ENCODE data around the gene FAM72B.
"Not testable (repeated sequence)": the region's sequence is repeated elsewhere in the genome, so short reads cannot be mapped to it uniquely, and the experiment has no call there.

The FAM72B gene

DNA sequence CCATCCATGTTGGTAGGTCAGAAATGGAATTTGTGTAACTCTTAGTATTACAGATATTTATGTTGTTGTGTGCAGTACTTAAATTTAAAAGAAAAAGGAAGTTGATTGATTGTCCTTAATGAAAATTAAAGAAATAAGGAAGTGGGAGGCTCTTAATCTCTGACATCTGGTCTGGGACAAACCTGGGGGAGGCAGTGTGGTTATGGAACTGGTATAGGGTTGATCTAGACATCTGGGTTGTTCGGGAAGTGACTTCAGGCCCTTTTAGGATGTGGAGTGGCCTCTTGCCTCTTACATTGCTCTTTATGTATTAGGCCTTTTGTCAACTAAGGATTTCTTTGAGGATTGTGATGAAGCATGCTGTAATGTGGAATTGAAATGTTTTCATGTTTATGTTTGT, 16.1 kb upstream of the FAM72B start:
- DNase-seq (ENCODE audit: low read depth, low spot score): not testable (repeated sequence)

DNA sequence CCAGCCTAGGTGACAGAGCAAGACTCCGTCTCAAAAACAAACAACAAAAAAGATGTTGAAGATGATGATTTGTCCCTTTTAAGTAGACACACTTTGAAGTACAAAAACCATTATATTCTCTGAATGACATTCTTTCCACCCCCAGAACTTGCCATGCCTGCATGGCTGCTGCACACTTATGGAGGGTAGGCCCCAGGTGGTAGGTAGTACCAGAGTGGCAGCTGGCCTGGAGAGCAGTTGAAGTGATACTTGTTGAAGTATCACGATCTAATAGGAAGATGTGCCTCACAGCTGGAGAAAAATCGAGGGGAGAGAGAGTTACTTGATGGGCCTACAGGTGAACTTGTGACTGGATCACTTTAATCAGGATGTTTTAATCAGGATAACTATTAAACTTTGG, 15.6 kb upstream of the FAM72B start:
- DNase-seq (ENCODE audit: low read depth, low spot score): not testable (repeated sequence)

DNA sequence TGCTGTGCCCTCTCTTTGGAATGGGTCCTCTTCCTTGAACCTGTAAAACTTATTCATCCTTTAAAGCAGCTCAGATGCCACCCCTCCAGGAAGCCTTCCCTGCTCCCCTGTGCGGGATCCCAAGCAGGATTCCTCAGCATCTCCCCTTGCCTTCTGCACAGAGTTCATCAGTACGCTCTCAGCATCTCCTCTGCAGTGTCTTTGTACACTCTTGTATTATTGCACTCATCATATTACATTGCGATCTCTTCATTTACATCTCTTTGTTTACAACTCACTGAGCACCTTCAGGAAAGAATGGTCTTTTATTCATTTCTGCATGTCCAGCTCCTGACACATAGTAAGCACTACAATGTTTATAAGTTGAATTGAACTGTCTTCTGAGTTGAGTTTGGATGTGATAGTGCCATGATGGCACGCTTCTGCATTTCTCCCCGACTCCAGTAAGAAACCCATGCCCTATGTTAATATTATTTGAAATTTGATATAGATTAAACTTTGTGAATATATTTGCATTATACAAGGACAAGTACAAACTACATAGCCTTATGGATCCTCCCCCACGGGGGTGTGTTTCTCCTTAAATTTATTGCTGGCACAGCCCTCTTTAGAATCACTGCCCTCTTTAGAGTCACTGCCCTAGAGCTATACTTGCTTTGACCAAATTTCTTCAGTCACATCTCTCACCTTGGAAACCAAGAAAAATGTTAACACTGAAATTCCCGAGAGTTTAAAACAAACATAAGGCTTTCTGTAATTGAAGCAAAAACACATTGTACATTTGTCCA, 13.1 kb upstream of the FAM72B start:
- not testable (repeated sequence) for DNase-seq (ENCODE audit: low read depth, low spot score)

DNA sequence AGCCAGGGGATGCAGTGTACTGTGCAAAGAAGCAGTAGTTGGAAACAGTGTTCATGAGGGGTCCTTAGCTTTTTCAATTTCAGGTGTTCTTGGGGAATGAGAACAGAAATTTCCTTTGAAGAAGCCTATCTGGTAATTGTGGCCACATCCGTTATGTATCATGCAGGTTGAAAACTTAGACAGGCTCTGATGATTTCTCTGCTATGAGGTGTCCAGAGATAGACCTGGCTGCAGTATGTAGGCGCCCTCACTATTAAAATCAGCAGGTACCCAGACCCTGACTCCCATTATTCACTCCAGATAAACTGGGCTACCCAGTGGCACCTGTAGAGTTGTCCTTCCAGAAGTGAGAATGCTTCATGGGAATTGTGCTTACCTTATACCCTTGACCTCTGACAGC, 8.4 kb upstream of the FAM72B start:
- not testable (repeated sequence) for DNase-seq (ENCODE audit: low read depth, low spot score)

DNA sequence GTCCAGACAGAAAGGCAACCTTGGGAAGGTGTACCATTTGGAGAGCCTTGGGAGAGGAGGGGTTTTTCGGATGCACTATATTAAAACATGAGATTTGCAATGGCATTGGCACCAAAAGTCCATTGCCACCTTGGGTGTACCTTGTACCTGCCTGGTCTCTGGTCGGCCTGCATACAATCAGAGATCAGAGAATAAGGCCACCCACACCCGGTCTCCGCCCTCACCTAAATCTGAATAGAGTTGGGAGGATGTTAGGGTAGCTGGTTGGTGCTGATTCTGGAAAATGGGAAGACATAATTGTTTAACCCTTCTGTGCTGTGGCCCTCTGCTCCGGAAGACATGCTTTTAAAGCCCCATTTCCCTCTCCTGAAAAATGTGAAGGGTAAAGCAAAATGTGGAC, 3.8 kb upstream of the FAM72B start:
- not testable (repeated sequence) for DNase-seq (ENCODE audit: low read depth, low spot score)

DNA sequence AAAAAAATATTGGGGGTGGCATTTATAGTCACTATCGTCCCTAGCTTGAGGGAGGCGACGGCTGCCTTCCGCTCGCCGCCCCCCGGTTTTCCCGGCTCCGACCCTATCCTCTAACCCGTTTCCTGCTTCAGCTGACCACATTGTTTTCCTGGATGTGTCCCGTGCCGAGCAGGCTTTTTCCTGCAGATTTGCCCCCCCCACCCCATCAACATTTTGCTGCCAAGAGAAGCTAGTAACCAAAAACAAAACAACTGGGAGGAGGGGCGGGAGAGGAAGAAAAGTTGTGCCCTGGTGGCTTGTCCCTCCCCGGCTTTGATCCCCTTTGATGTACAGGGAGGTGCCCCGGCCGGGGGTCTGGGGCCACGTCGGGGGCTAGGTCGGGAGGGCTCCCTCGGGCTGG, 2.1 kb upstream of the FAM72B start:
- not testable (repeated sequence) for DNase-seq (ENCODE audit: low read depth, low spot score)

DNA sequence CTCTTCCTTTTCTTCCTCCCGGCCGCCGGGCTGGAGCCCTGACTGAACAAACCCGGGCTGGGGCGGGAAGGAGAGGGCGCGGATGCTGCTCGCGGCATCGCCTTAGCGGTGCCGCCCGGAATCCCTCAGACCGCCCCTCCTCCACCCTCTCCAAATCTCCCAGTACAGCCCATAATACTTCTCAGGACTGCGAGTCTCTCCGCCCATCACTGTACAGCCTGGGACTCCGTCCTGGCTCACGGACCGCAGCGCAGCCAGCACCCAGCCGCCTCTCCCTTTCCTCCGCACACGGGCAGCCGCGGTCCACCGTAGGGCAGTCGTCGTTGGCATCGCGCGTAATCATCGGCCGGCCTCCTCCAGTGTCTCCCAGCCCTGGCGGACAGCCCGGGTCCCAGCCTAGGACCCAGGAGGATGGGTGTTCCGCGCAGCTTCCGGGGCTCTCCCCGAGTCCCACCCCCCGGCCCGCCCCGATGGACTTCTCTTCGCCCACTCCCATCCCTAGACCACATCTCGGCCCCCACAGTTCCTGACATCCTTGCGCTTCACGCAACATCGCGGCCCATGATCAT, 1.1 kb upstream of the FAM72B start:
- DNase-seq (ENCODE audit: low read depth, low spot score): not testable (repeated sequence)

DNA sequence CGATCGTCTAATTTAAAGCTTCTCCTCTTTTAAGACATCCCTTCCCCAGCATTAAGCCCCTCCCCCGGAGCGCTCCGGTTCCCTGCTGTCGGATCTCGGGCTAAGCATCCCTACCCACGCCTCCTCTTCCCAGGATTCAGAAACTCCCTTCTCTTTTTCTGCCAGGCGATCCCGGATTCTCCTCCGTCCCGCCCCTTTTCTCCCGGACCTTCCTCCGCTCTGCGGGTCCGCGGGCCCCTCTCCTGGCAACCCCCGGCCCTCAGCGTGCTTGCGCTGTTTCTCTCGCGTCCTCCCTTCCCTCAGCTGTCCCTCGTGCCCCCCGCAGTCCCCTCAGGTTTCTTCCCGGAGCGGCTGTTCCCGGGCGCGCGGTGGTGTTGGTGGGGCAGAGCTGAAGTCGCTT, 273 bp downstream of the FAM72B start:
- DNase-seq (ENCODE audit: low read depth, low spot score): not testable (repeated sequence)

DNA sequence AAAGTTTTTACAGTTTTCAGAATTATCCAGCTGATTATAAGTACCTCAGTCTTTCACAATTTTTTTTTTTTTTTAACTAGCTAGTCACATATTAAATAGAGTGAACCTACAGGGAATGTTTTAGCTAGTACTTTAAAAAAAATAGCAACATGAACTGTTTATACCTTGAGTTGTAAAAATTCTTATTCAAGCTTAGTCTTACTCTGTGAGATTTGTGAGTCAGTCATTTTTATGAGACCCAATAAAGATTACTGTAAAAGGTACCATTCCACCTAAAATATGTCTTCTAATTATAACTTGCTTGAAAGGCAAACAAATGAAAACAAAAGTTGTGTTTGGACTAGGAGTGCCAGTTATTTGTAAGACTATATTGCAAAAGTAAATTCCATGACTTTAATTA, 5.9 kb downstream of the FAM72B start:
- not testable (repeated sequence) for DNase-seq (ENCODE audit: low read depth, low spot score)

DNA sequence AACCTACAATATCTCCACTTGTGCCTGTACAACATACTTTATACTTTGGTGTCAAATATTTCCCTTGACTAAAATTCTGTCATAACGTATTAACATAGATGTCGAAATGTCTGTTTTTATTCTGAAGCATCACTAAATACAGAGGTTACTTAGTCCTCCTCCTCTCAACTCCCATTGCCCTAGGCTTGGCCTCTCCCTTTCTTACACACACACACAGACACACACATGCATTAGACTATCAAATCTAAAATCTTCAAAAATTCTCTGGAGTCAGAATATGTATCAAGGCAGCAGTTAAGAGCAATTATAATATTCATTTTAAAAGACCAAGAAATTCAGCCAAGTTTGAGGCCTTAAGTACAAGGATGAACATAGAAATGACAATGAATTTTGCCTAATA, 7.5 kb downstream of the FAM72B start:
- not testable (repeated sequence) for DNase-seq (ENCODE audit: low read depth, low spot score)

DNA sequence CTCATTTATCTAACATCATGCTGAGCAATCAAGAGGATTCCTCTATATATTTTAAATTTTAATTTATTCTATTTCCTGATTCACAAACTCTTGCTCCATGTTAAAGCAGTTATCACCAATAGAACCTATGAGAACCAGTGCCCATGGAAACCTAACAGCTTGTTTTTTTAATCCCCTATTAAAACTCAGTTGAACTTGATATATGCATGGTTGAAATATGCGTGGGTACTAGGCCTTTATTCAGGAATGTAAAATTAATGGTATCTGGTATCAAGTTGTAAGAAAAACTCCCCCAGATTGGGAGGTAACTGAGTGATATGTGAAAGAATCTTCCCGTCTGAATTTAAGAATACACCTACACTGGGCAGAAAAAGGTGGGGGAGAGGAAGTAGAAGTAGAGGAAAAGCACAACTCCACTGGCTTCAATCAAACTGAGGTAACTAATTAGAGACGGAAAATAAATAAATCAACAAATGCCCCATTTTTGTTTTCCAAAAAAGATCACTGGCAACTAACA, 15.9 kb downstream of the FAM72B start:
- DNase-seq (ENCODE audit: low read depth, low spot score): not testable (repeated sequence)

DNA sequence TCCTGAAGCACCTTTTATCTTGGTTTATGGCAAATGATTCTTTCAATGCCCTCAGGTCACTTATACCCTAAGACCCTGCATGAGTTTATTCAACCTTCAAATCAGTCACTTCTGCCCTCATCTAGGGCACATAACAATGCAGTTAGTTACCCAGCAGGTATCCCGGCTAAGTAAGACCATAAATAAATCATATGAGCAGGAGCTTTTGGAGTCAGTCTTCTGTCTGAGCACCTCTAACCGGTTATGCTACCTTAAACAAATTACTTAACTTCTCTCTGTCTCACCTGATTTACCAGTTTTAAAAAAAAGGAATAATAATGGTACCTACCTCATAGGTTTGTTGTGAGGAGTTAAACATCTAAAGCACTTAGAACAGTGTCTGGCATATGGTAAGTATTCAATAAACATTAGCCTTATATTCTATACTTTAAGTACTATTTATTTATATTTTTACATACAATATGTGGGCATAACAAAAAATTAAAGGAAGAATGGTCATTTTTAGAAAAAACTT, 16.9 kb downstream of the FAM72B start:
- DNase-seq (ENCODE audit: low read depth, low spot score): not testable (repeated sequence)

DNA sequence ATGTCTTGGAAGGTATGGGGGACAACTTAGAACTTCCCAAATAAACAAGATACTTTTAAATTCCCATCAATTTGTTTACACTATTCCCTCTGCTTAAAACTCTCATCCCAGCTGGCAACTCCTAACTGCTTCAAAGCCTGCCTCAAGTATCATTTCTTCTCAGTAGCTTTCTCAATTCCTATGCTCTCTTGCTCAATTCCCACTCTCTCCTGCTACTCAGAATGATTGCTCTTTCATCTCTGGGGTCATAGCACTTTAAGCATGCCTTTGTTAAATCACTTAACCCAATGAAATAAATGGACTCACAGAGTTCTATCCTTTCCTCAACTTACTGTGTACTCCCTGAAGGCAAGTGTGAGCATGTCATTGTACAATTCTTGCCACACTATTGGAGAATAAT, 18.8 kb downstream of the FAM72B start:
- not testable (repeated sequence) for DNase-seq (ENCODE audit: low read depth, low spot score)

DNA sequence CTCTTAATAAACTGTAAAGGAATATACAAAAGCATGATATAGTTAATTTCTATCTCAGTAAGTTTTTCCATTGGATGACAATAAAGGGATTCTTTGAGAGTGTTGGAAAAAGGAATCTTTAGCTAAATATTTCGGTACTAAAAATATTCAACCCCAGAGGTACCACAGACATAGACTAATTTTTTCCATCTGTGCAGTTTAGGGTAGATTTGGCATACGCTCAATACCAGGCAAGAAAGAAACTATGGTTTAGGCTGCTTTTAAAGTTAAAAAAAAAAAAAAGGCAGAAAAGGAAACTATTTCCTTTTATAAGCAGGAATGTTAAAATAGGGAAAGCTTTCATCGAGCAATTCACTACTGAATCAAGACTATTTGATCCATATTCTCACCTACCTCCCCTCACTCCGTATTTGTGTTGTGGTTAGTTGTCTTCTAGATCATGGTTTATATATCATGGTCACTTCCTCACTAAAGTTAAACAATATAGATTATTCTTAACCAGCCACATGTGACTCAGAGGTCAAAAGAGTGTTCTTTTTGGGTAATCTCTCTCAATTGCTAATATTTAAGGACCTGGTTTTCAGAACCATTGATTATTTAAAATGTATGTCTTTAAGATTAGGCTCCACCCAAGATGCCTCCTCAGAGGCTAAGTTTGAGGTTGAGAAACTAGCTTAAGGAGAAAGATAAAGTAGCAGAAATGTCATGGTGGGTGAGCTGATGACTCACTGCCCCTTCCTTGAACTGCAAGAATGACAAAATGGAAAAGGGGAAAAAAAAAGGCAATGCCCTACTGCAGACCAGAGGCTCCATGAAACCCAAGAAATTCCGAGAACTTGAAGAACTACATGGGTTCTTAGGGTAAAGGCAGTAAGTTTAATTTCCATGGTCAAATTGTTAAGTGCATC, 20.0 kb downstream of the FAM72B start:
- not testable (repeated sequence) for DNase-seq (ENCODE audit: low read depth, low spot score)

DNA sequence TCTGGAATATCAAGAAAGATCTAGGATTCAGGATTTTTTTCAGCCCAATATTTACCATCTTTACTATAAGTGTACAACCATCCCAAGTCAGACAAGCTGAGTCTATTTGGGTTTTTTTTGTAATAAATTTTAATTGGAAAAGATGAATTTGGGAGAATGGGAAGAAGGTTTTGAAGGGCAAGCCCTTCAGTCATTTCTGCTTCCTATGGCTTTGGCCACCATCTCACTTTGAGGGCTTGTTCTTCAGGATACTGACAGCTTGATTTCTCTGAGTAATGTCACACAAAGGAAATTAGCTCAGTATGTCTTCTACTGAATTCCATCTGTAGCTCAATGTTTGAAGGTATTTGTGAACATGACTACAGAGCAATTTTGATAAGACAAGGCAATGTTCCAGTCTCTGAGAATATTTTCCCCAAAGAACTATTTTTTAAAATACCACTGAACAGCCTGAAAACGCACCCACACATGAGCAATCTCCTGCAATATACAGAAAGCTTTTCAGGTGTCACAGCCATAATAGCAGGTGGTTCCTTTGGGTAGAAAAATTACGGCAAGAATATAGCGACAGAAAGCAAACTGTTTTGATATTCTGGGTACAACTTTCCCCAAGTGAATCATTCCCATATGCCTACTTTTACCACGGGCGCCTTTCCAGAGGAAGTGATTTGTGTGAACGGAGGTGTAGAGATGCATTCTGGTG, 22.8 kb downstream of the FAM72B start:
- DNase-seq (ENCODE audit: low read depth, low spot score): not testable (repeated sequence)

DNA sequence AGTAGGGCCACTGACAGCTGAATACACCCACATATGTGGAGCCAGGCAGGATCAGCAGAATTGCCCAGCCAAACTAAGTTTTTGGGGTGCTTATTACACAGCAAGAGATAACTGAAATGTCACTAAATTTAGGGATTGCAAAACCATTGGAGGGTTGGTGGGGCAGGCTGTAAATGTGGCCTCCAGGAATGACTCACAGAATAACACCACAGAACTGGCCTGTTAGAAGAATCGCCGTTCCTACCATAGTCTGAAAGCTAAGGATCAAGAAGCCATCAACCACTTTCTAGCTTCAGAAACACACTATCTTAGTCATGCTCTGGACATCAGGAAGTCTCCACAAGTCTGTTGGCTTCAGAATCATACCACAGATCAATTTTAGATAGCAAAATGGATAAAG, 24.0 kb downstream of the FAM72B start:
- not testable (repeated sequence) for DNase-seq (ENCODE audit: low read depth, low spot score)

DNA sequence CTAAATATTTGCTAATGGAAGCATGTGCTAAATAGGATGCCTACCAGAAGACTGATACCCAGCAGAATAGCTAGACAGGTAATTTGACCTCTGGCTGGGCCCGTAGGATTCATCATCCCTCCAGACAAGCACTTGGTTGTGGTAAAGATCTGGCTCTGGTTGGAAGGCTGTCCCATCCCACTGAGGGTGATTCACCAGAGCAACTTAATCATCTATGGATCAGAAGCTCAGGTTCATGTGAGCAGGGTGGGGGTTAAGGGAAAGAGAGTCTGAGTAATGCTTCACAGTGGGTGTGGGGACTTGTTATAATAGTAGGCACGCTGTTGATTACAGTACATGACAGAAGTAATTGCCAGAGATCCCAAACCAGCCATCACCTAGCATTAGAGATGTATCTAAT, 26.5 kb downstream of the FAM72B start:
- not testable (repeated sequence) for DNase-seq (ENCODE audit: low read depth, low spot score)

DNA sequence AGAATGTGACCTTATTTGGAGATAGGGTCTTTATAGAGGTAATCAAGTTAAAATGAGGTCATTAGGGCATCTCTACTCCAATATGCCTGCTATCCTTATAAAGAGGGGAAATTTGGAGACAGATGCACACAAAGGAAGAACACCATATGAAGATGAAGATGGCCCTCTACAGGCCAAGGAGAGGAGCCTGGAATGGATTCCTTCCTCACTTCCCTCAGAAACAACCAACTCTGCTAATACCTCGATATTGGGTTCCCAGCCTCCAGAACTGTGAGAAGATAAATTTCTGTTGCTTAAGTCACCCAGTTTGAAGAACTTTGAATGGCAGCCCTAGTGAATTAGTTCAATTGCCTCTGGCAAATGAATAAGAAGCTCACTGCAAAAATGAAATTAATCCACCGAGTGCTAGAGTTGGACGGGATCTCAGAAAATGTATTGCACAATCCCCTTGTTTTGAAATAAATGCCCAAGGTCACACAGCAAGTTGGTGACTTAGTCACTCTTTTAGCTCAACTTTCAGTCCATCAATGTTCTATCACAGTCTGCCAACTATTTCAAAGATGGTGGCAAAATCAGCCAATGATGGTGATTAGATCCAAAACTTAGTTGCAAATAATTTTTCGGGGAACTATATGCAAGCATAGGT, 27.1 kb downstream of the FAM72B start:
- not testable (repeated sequence) for DNase-seq (ENCODE audit: low read depth, low spot score)

DNA sequence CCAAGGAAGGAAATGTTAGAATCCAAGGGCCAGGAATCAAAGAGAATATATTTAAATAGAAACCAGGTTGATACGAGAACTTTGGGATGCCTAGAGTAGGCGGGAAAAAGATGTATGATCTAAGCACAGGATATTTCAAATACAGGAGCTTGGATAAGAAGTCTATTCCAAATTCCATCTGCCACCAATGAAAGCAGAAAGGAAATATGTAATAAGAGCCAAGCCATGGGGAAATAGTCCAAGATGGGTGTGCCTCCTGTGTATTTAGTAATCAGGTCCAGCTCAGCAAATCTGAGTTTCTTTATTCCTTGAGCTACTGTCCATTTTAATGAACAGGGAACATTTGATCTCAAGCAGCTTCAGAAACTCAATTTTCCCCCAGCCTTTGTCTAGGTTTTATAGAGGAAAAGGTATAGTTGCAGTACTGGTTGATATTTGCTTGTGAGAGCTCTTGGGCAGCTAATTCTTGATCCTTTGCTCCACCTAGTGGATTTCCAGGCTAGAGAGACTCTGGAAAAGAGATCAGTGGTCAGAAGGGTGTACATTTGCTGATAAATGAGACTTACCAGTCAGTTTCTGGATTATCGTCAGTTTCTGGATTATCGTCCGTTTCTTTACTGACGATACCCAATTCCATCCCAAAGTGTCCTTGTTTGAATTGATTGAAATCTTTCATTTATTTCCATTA, 28.3 kb downstream of the FAM72B start:
- not testable (repeated sequence) for DNase-seq (ENCODE audit: low read depth, low spot score)

DNA sequence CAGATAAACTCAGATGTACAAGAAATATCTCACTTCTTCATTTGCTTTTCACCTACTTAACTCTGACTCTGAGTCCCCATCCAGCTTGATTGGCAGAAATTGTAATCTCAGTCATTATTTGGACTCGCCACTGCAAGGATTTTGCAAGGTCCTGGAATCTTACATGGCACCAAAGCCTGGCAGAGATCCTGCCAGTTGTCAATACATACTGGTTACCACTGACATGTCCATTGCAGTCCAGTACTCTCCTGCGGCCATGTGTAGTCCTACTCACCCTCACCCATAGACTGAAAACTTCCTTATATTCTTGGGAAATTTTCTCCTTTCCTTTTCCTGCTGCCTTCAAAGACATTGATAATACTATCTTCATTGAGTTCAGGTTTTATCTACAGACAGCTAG, 29.3 kb downstream of the FAM72B start:
- not testable (repeated sequence) for DNase-seq (ENCODE audit: low read depth, low spot score)
